Measurements from ENCODE around the gene SLC25A53.
"Not testable (repeated sequence)": the region's sequence is repeated elsewhere in the genome, so short reads cannot be mapped to it uniquely, and the experiment has no call there.

SLC25A53 gene

GRCh38 chrX:104054956-104055355 lies 101.9 kb downstream of the SLC25A53 start:
- not testable (repeated sequence) for DNase-seq

All from inflammatory macrophage treated with lipopolysaccharide for 4 hours (primary cell).